Measurements from ENCODE around the gene VCX3A. TPM values are rescaled to one million over a fixed set of nuclear protein-coding genes. Genes with fewer than 3 reads are reported as not detected.

The VCX3A gene
- total RNA-seq, 1 donor from 2014 or later, result not detected

GRCh38 chrX:6498324-6498723 lies 36.6 kb downstream of the VCX3A start:
- H3K4me3 ChIP-seq, result no peak overlapping the region
- no peak overlapping the region for H3K27ac ChIP-seq
- no peaks in the 10 kb centered on the region for H3K27me3 ChIP-seq
- intact Hi-C loops (cut with DNase I), result no loop called here
- no peaks in the 10 kb centered on the region for H3K36me3 ChIP-seq
- no peak for DNase-seq (ENCODE audit: low spot score in 2 of 2)
- no peak for TF ChIP-seq CTCF (IDR thresholded peaks at IDR 0.05)
- H3K9me3 ChIP-seq, result no peaks in the 10 kb centered on the region
- no peaks in the 10 kb centered on the region for H3K4me1 ChIP-seq
